ENCODE measurements around the gene RBM47. TPM values are rescaled to one million over a fixed set of nuclear protein-coding genes. Genes with fewer than 3 reads are reported as not detected.

The RBM47 gene
- total and polyA plus RNA-seq, 2 experiments from 2014 or later = 35.6 to 139 TPM

DNA sequence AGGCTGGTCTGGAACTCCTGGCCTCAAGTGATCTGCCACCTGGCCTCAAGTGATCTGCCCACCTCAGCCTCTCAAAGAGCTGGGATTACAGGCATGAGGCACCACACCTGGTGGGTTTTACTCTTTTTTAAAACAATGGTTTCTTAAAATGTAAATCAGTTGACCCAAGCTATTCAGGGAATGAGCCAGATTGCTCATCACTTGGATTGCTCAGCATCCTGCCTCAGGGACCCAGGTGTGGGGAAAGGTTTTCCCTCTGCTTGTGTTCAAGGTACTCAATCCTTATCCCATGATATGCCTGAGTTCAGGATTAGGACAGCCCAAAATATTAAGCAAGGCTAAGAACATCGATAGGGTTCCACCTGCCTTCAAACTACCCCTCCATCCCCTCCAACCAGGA lies 227.1 kb downstream of the RBM47 start:
- ATAC-seq (no peak), DNase-seq (ENCODE audit: low spot score) (no peak)
- peaks cover 8% of the 10 kb centered on the region; the same call in 1 of the 3 replicates for H3K4me1 Mint-ChIP-seq
- Histone ChIP-seq H3F3A (replicated peaks; ENCODE audit: low read depth) (no peaks in the 10 kb centered on the region), H2AFZ (no peak overlapping the region), H3K27me3 (ENCODE audit: insufficient read depth) (no peaks in the 10 kb centered on the region), H3K36me3 (ENCODE audit: insufficient read depth) (no peaks in the 10 kb centered on the region), H3K4me2 (no peak overlapping the region), H3K9me2 (ENCODE audit: insufficient read depth) (no peaks in the 10 kb centered on the region), H3K4me3 (no peak overlapping the region), H4K20me1 (replicated peaks; ENCODE audit: insufficient read depth) (no peaks in the 10 kb centered on the region), H3K27ac (ENCODE audit: low read depth) (no peak overlapping the region), H3K79me2 (replicated peaks; ENCODE audit: insufficient read depth) (no peaks in the 10 kb centered on the region), H3K4me1 (ENCODE audit: insufficient read depth) (no peaks in the 10 kb centered on the region)
- H3K27ac Mint-ChIP-seq = no peak overlapping the region; the same call in 1 of the 2 replicates
- peaks cover 12% of the 10 kb centered on the region for H3K27me3 Mint-ChIP-seq (ENCODE audit: insufficient read depth, low read depth, poor library complexity)
- H3K36me3 Mint-ChIP-seq (ENCODE audit: low read depth) = peaks cover 21% of the 10 kb centered on the region
- H3K9me3 Mint-ChIP-seq = peaks cover 22% of the 10 kb centered on the region
- no peak for TF ChIP-seq EZH2 (IDR thresholded peaks at IDR 0.05; ENCODE audit: low read depth, unreplicated experiment)
- TF ChIP-seq, protein P1, sequence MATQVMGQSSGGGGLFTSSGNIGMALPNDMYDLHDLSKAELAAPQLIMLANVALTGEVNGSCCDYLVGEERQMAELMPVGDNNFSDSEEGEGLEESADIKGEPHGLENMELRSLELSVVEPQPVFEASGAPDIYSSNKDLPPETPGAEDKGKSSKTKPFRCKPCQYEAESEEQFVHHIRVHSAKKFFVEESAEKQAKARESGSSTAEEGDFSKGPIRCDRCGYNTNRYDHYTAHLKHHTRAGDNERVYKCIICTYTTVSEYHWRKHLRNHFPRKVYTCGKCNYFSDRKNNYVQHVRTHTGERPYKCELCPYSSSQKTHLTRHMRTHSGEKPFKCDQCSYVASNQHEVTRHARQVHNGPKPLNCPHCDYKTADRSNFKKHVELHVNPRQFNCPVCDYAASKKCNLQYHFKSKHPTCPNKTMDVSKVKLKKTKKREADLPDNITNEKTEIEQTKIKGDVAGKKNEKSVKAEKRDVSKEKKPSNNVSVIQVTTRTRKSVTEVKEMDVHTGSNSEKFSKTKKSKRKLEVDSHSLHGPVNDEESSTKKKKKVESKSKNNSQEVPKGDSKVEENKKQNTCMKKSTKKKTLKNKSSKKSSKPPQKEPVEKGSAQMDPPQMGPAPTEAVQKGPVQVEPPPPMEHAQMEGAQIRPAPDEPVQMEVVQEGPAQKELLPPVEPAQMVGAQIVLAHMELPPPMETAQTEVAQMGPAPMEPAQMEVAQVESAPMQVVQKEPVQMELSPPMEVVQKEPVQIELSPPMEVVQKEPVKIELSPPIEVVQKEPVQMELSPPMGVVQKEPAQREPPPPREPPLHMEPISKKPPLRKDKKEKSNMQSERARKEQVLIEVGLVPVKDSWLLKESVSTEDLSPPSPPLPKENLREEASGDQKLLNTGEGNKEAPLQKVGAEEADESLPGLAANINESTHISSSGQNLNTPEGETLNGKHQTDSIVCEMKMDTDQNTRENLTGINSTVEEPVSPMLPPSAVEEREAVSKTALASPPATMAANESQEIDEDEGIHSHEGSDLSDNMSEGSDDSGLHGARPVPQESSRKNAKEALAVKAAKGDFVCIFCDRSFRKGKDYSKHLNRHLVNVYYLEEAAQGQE (IDR thresholded peaks at IDR 0.05; ENCODE audit: unreplicated experiment) = no peak
- no peak for TF ChIP-seq NANOG (IDR thresholded peaks at IDR 0.05; ENCODE audit: borderline replicate concordance)
- TF ChIP-seq JUNB (IDR thresholded peaks at IDR 0.05; ENCODE audit: unreplicated experiment) = no peak
- H3K4me3 Mint-ChIP-seq = no peak overlapping the region

DNA sequence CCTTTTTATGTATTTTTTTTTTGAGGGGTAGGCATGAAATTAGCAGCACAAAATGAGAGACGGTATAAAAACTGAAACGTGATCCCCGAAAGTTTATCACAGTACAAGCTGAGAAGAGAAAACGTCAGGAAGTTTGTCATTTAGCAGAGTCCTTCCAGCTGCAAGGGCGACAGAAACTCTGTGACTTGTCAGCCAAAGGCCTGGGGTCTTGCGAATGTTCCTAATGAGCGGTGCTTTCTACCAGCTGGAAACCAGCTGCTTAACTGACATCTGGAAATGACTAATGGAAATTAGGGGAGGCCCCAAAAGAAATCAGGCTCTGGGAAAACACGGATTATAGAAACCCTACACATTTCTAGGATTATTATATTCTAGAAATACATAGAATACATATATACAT lies 228.0 kb downstream of the RBM47 start:
- no peaks in the 10 kb centered on the region for H3K27me3 ChIP-seq (ENCODE audit: insufficient read depth)
- ATAC-seq = no peak
- H3K4me1 Mint-ChIP-seq = peaks cover 8% of the 10 kb centered on the region; the same call in 2 of the 3 replicates
- TF ChIP-seq, protein P2, sequence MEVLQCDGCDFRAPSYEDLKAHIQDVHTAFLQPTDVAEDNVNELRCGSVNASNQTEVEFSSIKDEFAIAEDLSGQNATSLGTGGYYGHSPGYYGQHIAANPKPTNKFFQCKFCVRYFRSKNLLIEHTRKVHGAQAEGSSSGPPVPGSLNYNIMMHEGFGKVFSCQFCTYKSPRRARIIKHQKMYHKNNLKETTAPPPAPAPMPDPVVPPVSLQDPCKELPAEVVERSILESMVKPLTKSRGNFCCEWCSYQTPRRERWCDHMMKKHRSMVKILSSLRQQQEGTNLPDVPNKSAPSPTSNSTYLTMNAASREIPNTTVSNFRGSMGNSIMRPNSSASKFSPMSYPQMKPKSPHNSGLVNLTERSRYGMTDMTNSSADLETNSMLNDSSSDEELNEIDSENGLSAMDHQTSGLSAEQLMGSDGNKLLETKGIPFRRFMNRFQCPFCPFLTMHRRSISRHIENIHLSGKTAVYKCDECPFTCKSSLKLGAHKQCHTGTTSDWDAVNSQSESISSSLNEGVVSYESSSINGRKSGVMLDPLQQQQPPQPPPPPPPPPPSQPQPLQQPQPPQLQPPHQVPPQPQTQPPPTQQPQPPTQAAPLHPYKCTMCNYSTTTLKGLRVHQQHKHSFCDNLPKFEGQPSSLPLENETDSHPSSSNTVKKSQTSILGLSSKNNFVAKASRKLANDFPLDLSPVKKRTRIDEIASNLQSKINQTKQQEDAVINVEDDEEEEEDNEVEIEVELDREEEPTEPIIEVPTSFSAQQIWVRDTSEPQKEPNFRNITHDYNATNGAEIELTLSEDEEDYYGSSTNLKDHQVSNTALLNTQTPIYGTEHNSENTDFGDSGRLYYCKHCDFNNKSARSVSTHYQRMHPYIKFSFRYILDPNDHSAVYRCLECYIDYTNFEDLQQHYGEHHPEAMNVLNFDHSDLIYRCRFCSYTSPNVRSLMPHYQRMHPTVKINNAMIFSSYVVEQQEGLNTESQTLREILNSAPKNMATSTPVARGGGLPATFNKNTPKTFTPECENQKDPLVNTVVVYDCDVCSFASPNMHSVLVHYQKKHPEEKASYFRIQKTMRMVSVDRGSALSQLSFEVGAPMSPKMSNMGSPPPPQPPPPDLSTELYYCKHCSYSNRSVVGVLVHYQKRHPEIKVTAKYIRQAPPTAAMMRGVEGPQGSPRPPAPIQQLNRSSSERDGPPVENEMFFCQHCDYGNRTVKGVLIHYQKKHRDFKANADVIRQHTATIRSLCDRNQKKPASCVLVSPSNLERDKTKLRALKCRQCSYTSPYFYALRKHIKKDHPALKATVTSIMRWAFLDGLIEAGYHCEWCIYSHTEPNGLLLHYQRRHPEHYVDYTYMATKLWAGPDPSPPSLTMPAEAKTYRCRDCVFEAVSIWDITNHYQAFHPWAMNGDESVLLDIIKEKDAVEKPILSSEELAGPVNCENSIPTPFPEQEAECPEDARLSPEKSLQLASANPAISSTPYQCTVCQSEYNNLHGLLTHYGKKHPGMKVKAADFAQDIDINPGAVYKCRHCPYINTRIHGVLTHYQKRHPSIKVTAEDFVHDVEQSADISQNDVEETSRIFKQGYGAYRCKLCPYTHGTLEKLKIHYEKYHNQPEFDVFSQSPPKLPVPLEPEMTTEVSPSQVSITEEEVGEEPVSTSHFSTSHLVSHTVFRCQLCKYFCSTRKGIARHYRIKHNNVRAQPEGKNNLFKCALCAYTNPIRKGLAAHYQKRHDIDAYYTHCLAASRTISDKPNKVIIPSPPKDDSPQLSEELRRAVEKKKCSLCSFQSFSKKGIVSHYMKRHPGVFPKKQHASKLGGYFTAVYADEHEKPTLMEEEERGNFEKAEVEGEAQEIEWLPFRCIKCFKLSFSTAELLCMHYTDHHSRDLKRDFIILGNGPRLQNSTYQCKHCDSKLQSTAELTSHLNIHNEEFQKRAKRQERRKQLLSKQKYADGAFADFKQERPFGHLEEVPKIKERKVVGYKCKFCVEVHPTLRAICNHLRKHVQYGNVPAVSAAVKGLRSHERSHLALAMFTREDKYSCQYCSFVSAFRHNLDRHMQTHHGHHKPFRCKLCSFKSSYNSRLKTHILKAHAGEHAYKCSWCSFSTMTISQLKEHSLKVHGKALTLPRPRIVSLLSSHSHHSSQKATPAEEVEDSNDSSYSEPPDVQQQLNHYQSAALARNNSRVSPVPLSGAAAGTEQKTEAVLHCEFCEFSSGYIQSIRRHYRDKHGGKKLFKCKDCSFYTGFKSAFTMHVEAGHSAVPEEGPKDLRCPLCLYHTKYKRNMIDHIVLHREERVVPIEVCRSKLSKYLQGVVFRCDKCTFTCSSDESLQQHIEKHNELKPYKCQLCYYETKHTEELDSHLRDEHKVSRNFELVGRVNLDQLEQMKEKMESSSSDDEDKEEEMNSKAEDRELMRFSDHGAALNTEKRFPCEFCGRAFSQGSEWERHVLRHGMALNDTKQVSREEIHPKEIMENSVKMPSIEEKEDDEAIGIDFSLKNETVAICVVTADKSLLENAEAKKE (CRISPR knock-in tag; IDR thresholded peaks at IDR 0.05) = no peak
- TF ChIP-seq ZNF114 (CRISPR knock-in tag; IDR thresholded peaks at IDR 0.05) (no peak), JUNB (IDR thresholded peaks at IDR 0.05; ENCODE audit: unreplicated experiment) (no peak), NANOG (IDR thresholded peaks at IDR 0.05; ENCODE audit: borderline replicate concordance) (no peak), STAT1 (IDR thresholded peaks at IDR 0.05; ENCODE audit: unreplicated experiment) (no peak)
- TF ChIP-seq, protein P1 (IDR thresholded peaks at IDR 0.05; ENCODE audit: unreplicated experiment) = no peak

More for the DNA sequence above, 228.0 kb downstream of the RBM47 start:
- H3K79me2 ChIP-seq (replicated peaks; ENCODE audit: insufficient read depth) = no peaks in the 10 kb centered on the region
- peaks cover 11% of the 10 kb centered on the region for H3K27me3 Mint-ChIP-seq (ENCODE audit: insufficient read depth, low read depth, poor library complexity)
- no peaks in the 10 kb centered on the region for H4K20me1 ChIP-seq (replicated peaks; ENCODE audit: insufficient read depth)
- H3K9me3 Mint-ChIP-seq = peaks cover 13% of the 10 kb centered on the region
- DNase-seq (ENCODE audit: low spot score) = no peak
- peaks cover 11% of the 10 kb centered on the region for H3K36me3 Mint-ChIP-seq (ENCODE audit: low read depth)
- H3K4me3 Mint-ChIP-seq = no peak overlapping the region
- H3K27ac Mint-ChIP-seq = no peak overlapping the region
- no peaks in the 10 kb centered on the region; the same call in 1 of the 2 replicates for H3K4me1 ChIP-seq (ENCODE audit: insufficient read depth)
- H3F3A ChIP-seq (replicated peaks; ENCODE audit: low read depth) = no peaks in the 10 kb centered on the region
- no peaks in the 10 kb centered on the region for H3K9me2 ChIP-seq (ENCODE audit: insufficient read depth)
- no peaks in the 10 kb centered on the region for H3K36me3 ChIP-seq (ENCODE audit: insufficient read depth)
- H3K27ac ChIP-seq (ENCODE audit: low read depth) = no peak overlapping the region
- H2AFZ ChIP-seq = no peak overlapping the region
- H3K4me2 ChIP-seq = no peak overlapping the region
- no peak overlapping the region for H3K4me3 ChIP-seq

All from GM23338 (cell line).